ENCODE results near the gene GLIS1.

GLIS1 gene

GRCh38 chr1:53737648-53738204 lies 1.2 kb downstream of the GLIS1 start:
- no peak for DNase-seq (ENCODE audit: low read depth)
- no peak overlapping the region for H3K4me3 ChIP-seq (ENCODE audit: low read depth, low read length)

GRCh38 chr1:53736290-53736689 lies 2.7 kb downstream of the GLIS1 start:
- DNase-seq (ENCODE audit: low read depth): no peak
- no peak for TF ChIP-seq CTCF (IDR thresholded peaks at IDR 0.05; ENCODE audit: low read depth, low read length, missing control alignments)
- no peak overlapping the region for H3K4me3 ChIP-seq (ENCODE audit: low read depth, low read length)

More at GRCh38 chr1:53737648-53738204, 1.2 kb downstream of the GLIS1 start:
- no peak for TF ChIP-seq CTCF (IDR thresholded peaks at IDR 0.05; ENCODE audit: low read depth, low read length, missing control alignments)

GRCh38 chr1:53735681-53736080 lies 3.3 kb downstream of the GLIS1 start:
- no peak overlapping the region for H3K4me3 ChIP-seq (ENCODE audit: low read depth, low read length)
- DNase-seq (ENCODE audit: low read depth): no peak
- TF ChIP-seq CTCF (IDR thresholded peaks at IDR 0.05; ENCODE audit: low read depth, low read length, missing control alignments): no peak

GRCh38 chr1:53735261-53735660 lies 3.7 kb downstream of the GLIS1 start:
- no peak for DNase-seq (ENCODE audit: low read depth)
- no peak overlapping the region for H3K4me3 ChIP-seq (ENCODE audit: low read depth, low read length)
- TF ChIP-seq CTCF (IDR thresholded peaks at IDR 0.05; ENCODE audit: low read depth, low read length, missing control alignments): no peak

GRCh38 chr1:53734650-53735211 lies 4.2 kb downstream of the GLIS1 start:
- no peak for DNase-seq (ENCODE audit: low read depth)
- TF ChIP-seq CTCF (IDR thresholded peaks at IDR 0.05; ENCODE audit: low read depth, low read length, missing control alignments): no peak
- no peak overlapping the region for H3K4me3 ChIP-seq (ENCODE audit: low read depth, low read length)

GRCh38 chr1:53733975-53734649 lies 4.9 kb downstream of the GLIS1 start:
- TF ChIP-seq CTCF (IDR thresholded peaks at IDR 0.05; ENCODE audit: low read depth, low read length, missing control alignments): no peak
- DNase-seq (ENCODE audit: low read depth): no peak
- H3K4me3 ChIP-seq (ENCODE audit: low read depth, low read length): no peak overlapping the region
